ENCODE results near the gene UFSP2.

DNA sequence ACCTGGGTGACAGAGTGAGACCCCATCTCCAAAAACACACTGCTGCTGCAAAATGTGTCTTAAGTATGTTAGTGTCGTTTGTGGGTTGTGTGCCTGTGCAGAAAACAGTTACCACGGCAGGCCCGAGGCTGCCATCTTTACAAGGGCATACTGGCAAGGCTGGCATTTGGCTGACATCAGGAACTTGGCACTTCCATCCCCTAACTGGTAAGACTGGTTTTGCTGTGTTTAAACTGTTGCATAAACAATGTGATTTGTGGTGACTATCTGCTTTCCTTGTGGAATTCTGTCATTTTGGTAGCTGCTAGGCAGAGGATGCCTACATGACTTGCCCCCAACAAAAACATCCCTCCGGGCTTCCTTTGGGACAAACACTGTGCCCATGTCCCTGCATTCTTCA lies 42.3 kb downstream of the UFSP2 start:
- TF ChIP-seq ZNF8 (CRISPR knock-in tag; IDR thresholded peaks at IDR 0.05) (no peak), SNAI2 (CRISPR knock-in tag; IDR thresholded peaks at IDR 0.05) (no peak), ZNF565 (CRISPR knock-in tag; conservative IDR thresholded peaks at IDR 0.05; ENCODE audit: low read depth) (no peak), ISL1 (CRISPR knock-in tag; IDR thresholded peaks at IDR 0.05) (no peak), RARB (CRISPR knock-in tag; IDR thresholded peaks at IDR 0.05) (no peak), TCF4 (CRISPR knock-in tag; IDR thresholded peaks at IDR 0.05; ENCODE audit: borderline replicate concordance) (no peak), ZFP3 (CRISPR knock-in tag; IDR thresholded peaks at IDR 0.05) (no peak), BACH2 (CRISPR knock-in tag; IDR thresholded peaks at IDR 0.05; ENCODE audit: borderline replicate concordance) (no peak), GLIS3 (CRISPR knock-in tag; IDR thresholded peaks at IDR 0.05) (no peak)
- TF ChIP-seq, protein P1, sequence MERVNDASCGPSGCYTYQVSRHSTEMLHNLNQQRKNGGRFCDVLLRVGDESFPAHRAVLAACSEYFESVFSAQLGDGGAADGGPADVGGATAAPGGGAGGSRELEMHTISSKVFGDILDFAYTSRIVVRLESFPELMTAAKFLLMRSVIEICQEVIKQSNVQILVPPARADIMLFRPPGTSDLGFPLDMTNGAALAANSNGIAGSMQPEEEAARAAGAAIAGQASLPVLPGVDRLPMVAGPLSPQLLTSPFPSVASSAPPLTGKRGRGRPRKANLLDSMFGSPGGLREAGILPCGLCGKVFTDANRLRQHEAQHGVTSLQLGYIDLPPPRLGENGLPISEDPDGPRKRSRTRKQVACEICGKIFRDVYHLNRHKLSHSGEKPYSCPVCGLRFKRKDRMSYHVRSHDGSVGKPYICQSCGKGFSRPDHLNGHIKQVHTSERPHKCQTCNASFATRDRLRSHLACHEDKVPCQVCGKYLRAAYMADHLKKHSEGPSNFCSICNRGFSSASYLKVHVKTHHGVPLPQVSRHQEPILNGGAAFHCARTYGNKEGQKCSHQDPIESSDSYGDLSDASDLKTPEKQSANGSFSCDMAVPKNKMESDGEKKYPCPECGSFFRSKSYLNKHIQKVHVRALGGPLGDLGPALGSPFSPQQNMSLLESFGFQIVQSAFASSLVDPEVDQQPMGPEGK (CRISPR knock-in tag; IDR thresholded peaks at IDR 0.05; ENCODE audit: borderline replicate concordance): no peak
- TF ChIP-seq, protein P2, sequence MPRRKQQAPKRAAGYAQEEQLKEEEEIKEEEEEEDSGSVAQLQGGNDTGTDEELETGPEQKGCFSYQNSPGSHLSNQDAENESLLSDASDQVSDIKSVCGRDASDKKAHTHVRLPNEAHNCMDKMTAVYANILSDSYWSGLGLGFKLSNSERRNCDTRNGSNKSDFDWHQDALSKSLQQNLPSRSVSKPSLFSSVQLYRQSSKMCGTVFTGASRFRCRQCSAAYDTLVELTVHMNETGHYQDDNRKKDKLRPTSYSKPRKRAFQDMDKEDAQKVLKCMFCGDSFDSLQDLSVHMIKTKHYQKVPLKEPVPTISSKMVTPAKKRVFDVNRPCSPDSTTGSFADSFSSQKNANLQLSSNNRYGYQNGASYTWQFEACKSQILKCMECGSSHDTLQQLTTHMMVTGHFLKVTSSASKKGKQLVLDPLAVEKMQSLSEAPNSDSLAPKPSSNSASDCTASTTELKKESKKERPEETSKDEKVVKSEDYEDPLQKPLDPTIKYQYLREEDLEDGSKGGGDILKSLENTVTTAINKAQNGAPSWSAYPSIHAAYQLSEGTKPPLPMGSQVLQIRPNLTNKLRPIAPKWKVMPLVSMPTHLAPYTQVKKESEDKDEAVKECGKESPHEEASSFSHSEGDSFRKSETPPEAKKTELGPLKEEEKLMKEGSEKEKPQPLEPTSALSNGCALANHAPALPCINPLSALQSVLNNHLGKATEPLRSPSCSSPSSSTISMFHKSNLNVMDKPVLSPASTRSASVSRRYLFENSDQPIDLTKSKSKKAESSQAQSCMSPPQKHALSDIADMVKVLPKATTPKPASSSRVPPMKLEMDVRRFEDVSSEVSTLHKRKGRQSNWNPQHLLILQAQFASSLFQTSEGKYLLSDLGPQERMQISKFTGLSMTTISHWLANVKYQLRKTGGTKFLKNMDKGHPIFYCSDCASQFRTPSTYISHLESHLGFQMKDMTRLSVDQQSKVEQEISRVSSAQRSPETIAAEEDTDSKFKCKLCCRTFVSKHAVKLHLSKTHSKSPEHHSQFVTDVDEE (CRISPR knock-in tag; IDR thresholded peaks at IDR 0.05): no peak

Data from SK-N-SH treated with all-trans-retinoic acid at 6 μM for 48 hours (cell line).